ENCODE results near the gene ANKRD13C.

The ANKRD13C gene

GRCh38 chr1:70256664-70257063, 97.9 kb downstream of the ANKRD13C start (continued):
- TF ChIP-seq CREB5 (CRISPR knock-in tag; IDR thresholded peaks at IDR 0.05; ENCODE audit: low read depth) (no peak), CSDC2 (CRISPR knock-in tag; IDR thresholded peaks at IDR 0.05) (no peak), ZC3H10 (CRISPR knock-in tag; IDR thresholded peaks at IDR 0.05) (no peak), RARB (CRISPR knock-in tag; IDR thresholded peaks at IDR 0.05) (no peak), CSRNP3 (CRISPR knock-in tag; IDR thresholded peaks at IDR 0.05) (no peak), POU6F1 (CRISPR knock-in tag; IDR thresholded peaks at IDR 0.05; ENCODE audit: borderline replicate concordance, low read depth) (no peak)

- no peak for TF ChIP-seq PATZ1 (CRISPR knock-in tag; IDR thresholded peaks at IDR 0.05; ENCODE audit: borderline replicate concordance)
- TF ChIP-seq TOX (CRISPR knock-in tag; IDR thresholded peaks at IDR 0.05; ENCODE audit: borderline replicate concordance), result no peak
- no peak for TF ChIP-seq CSRNP3 (CRISPR knock-in tag; IDR thresholded peaks at IDR 0.05)
- TF ChIP-seq SNAI2 (CRISPR knock-in tag; IDR thresholded peaks at IDR 0.05), result no peak
- TF ChIP-seq ESRRG (CRISPR knock-in tag; IDR thresholded peaks at IDR 0.05), result no peak
- no peak for TF ChIP-seq OSR1 (CRISPR knock-in tag; IDR thresholded peaks at IDR 0.05)
- no peak for TF ChIP-seq ARNTL (CRISPR knock-in tag; IDR thresholded peaks at IDR 0.05; ENCODE audit: borderline replicate concordance, low read depth)
- TF ChIP-seq BACH2 (CRISPR knock-in tag; IDR thresholded peaks at IDR 0.05; ENCODE audit: borderline replicate concordance), result no peak
- TF ChIP-seq CSDC2 (CRISPR knock-in tag; IDR thresholded peaks at IDR 0.05), result no peak
- TF ChIP-seq TSHZ2 (CRISPR knock-in tag; IDR thresholded peaks at IDR 0.05), result no peak
- TF ChIP-seq TCF4 (CRISPR knock-in tag; IDR thresholded peaks at IDR 0.05; ENCODE audit: borderline replicate concordance), result no peak
- no peak for TF ChIP-seq GLIS3 (CRISPR knock-in tag; IDR thresholded peaks at IDR 0.05)
- no peak for TF ChIP-seq POU6F1 (CRISPR knock-in tag; IDR thresholded peaks at IDR 0.05; ENCODE audit: borderline replicate concordance, low read depth)
- TF ChIP-seq ZNF8 (CRISPR knock-in tag; IDR thresholded peaks at IDR 0.05), result no peak
- TF ChIP-seq PPARA (CRISPR knock-in tag; IDR thresholded peaks at IDR 0.05; ENCODE audit: borderline replicate concordance), result no peak
- no peak for TF ChIP-seq ZC3H10 (CRISPR knock-in tag; IDR thresholded peaks at IDR 0.05)
- no peak for TF ChIP-seq ISL1 (CRISPR knock-in tag; IDR thresholded peaks at IDR 0.05)
- no peak for TF ChIP-seq ZFP3 (CRISPR knock-in tag; IDR thresholded peaks at IDR 0.05)
- TF ChIP-seq ZNF565 (CRISPR knock-in tag; conservative IDR thresholded peaks at IDR 0.05; ENCODE audit: low read depth), result no peak
- ATAC-seq, result no peak
Measured at GRCh38 chr1:70248729-70249128, 105.8 kb downstream of the ANKRD13C start.

Data from SK-N-SH treated with all-trans-retinoic acid at 6 μM for 48 hours (cell line).